HepG2 (cell line): ENCODE results near the gene CAMKMT. TPM values are rescaled to one million over a fixed set of nuclear protein-coding genes. Genes with fewer than 3 reads are reported as not detected.

Experiments
- ATAC-seq: fragments of 200-7000 bp; cut with Tn5 transposase; 3 replicates; pipeline ENCODE4 v1.9.1; 2020; ENCODE audit warnings: mild to moderate bottlenecking, moderate library complexity
- BruUV-seq: library from RNA; stranded (reverse); fragments of 400-500 nt; replicated peaks from 2 replicates; lab custom pipeline; 2021; lab: Mats Ljungman, UMichigan
- CTCF ChIA-PET: fragments of 300-600 bp; formaldehyde crosslinking; extraction: SDS; loops from one replicate; lab custom pipeline; 2021; ENCODE audit warnings: low total read pairs, inconsistent platforms, low intra/inter-chr PET ratio; lab: Yijun Ruan, JAX
- POLR2A ChIA-PET: fragments of 350-600 bp; sonication (Branson Sonifier 250); formaldehyde crosslinking; loops from one replicate; lab custom pipeline; 2020; ENCODE audit warnings: antibody characterized with exemption, inconsistent platforms; lab: Yijun Ruan, JAX
- DNase-seq: peaks from one replicate; pipeline ENCODE4 v3.0.0-alpha.2; 2015; ENCODE audit warnings: low spot score
- FAIRE-seq: peaks from 3 replicates; lab custom pipeline; 2011; peaks lifted over from hg19 to GRCh38; lab: Jason Lieb, UNC
- H2AFZ ChIP-seq: one replicate; pipeline ENCODE4 v1.6.1; 2011; ENCODE audit warnings: low read length, inconsistent platforms
- H3K27ac ChIP-seq: fragments of 300-600 bp; 3 replicates; pipeline ENCODE4 v1.8.0; 2011; ENCODE audit warnings: mixed run types, mild to moderate bottlenecking, mixed read lengths, low read length, inconsistent platforms; ENCODE audit not compliant: insufficient read depth; ENCODE audit errors: extremely low read length
- H3K27me3 ChIP-seq, 2 experiments: fragments of 200-600 bp in 1 of 2; 2 replicates in 1 of 2; 3 replicates in 1 of 2; pipeline versions ENCODE4 v1.6.0 to v1.8.0; 2011; ENCODE audit warnings: low read length in 2 of 2, mild to moderate bottlenecking in 2 of 2, moderate library complexity in 2 of 2, inconsistent platforms in 1 of 2; ENCODE audit not compliant: insufficient read depth in 2 of 2, control insufficient read depth in 1 of 2
- H3K36me3 ChIP-seq, 2 experiments: fragments of 200-600 bp in 1 of 2; replicated peaks in 1 of 2; 2 replicates in 1 of 2; 3 replicates in 1 of 2; pipeline versions ENCODE4 v1.5.1 to v1.8.0; 2011; ENCODE audit warnings: low read length in 2 of 2, inconsistent platforms in 1 of 2; ENCODE audit not compliant: insufficient read depth in 2 of 2, control insufficient read depth in 1 of 2
- H3K4me1 ChIP-seq: 2 replicates; pipeline ENCODE4 v1.5.1; 2012; ENCODE audit warnings: low read length, inconsistent platforms; ENCODE audit not compliant: insufficient read depth
- H3K4me2 ChIP-seq: 2 replicates; pipeline ENCODE4 v1.6.0; 2011; ENCODE audit warnings: low read depth, low read length, inconsistent platforms
- H3K4me3 ChIP-seq, 3 experiments: fragments of 200-600 bp in 1 of 3; sonication (generic), shearing (Covaris generic) in 1 of 3; replicated peaks in 1 of 3; 2 replicates each; pipeline ENCODE4 v1.5.1; 2011 to 2016; ENCODE audit warnings: low read length in 3 of 3, inconsistent platforms in 2 of 3, low read depth in 2 of 3, mild to moderate bottlenecking in 2 of 3, control low read depth in 1 of 3, mixed read lengths in 1 of 3; ENCODE audit not compliant: insufficient read depth in 1 of 3
- H3K79me2 ChIP-seq: one replicate; pipeline ENCODE4 v1.6.1; 2011; ENCODE audit warnings: low read length, inconsistent platforms; ENCODE audit not compliant: insufficient read depth
- H3K9ac ChIP-seq: 2 replicates; pipeline ENCODE4 v1.6.0; 2011; ENCODE audit warnings: mild to moderate bottlenecking, low read depth, low read length, inconsistent platforms; ENCODE audit not compliant: insufficient read depth
- H3K9me3 ChIP-seq: 2 replicates; pipeline ENCODE4 v1.5.1; 2012; ENCODE audit warnings: mild to moderate bottlenecking, low read length
- H4K20me1 ChIP-seq: 2 replicates; pipeline ENCODE4 v1.6.0; 2011; ENCODE audit warnings: inconsistent platforms, mild to moderate bottlenecking, low read length, moderate library complexity; ENCODE audit not compliant: insufficient read depth
- ATM ChIP-seq: fragments of 450-650 bp; IDR thresholded peaks from 2 replicates; pipeline ENCODE4 v1.7.1; 2017; ENCODE audit warnings: mild to moderate bottlenecking, borderline replicate concordance
- CAMTA2 ChIP-seq: sonication (generic); formaldehyde crosslinking; IDR thresholded peaks from 2 replicates; pipeline ENCODE4 v1.4.0; 2020; ENCODE audit warnings: mild to moderate bottlenecking, missing genetic modification reagents, borderline replicate concordance
- GATA4 ChIP-seq: sonication (generic); IDR thresholded peaks from 2 replicates; pipeline ENCODE4 v1.6.1; 2016; ENCODE audit warnings: antibody characterized with exemption, low read depth, borderline replicate concordance
- MIER3 ChIP-seq: IDR thresholded peaks from 2 replicates; pipeline ENCODE4 v1.6.1; 2016; ENCODE audit warnings: missing compliant biosample characterization, borderline replicate concordance
- NFE2 ChIP-seq: sonication (generic); formaldehyde crosslinking; IDR thresholded peaks from 2 replicates; pipeline ENCODE4 v1.4.0; 2020; ENCODE audit warnings: missing genetic modification reagents
- NFKB2 ChIP-seq: sonication (generic); formaldehyde crosslinking; IDR thresholded peaks from 2 replicates; pipeline ENCODE4 v1.4.0; 2020; ENCODE audit warnings: missing genetic modification reagents, borderline replicate concordance
- PHF20 ChIP-seq: sonication (generic); formaldehyde crosslinking; IDR thresholded peaks from 2 replicates; pipeline ENCODE4 v1.5.0; 2020; ENCODE audit warnings: mild to moderate bottlenecking, missing genetic modification reagents
- PPARG ChIP-seq: conservative IDR thresholded peaks from 2 replicates; pipeline ENCODE4 v1.6.1; 2016; ENCODE audit warnings: missing biosample characterization, missing genetic modification reagents
- RBFOX2 ChIP-seq: fragments of 200-400 bp; formaldehyde crosslinking; IDR thresholded peaks from 2 replicates; pipeline ENCODE4 v1.6.1; 2017; ENCODE audit warnings: low read depth, mild to moderate bottlenecking, low read length
- SRSF4 ChIP-seq: fragments of 200-400 bp; formaldehyde crosslinking; IDR thresholded peaks from one replicate; pipeline ENCODE4 v1.6.1; 2018; ENCODE audit warnings: mild to moderate bottlenecking, low read depth, low read length, moderate library complexity; ENCODE audit not compliant: poor library complexity, severe bottlenecking
- TCF7L2 ChIP-seq: IDR thresholded peaks from 2 replicates; pipeline ENCODE4 v1.6.1; 2011; ENCODE audit warnings: mild to moderate bottlenecking, low read depth, low read length, moderate library complexity
- ZBTB49 ChIP-seq: sonication (generic); formaldehyde crosslinking; IDR thresholded peaks from 2 replicates; pipeline ENCODE4 v1.4.0; 2020; ENCODE audit warnings: missing genetic modification reagents, borderline replicate concordance
- ZBTB7A ChIP-seq: sonication (generic); formaldehyde crosslinking; IDR thresholded peaks from 2 replicates; pipeline ENCODE4 v1.8.0; 2022; ENCODE audit warnings: mild to moderate bottlenecking, missing genetic modification reagents
- ZNF205 ChIP-seq: IDR thresholded peaks from 2 replicates; pipeline ENCODE4 v1.6.1; 2018; ENCODE audit warnings: missing biosample characterization, missing genetic modification reagents
- ZNF337 ChIP-seq: sonication (generic); formaldehyde crosslinking; IDR thresholded peaks from 2 replicates; pipeline ENCODE4 v1.5.1; 2020; ENCODE audit warnings: missing genetic modification reagents, low read depth, mild to moderate bottlenecking, borderline replicate concordance
- ZNF557 ChIP-seq: sonication (generic); formaldehyde crosslinking; IDR thresholded peaks from 2 replicates; pipeline ENCODE4 v1.4.0; 2020; ENCODE audit warnings: missing genetic modification reagents
- ZNF768 ChIP-seq: sonication (generic); formaldehyde crosslinking; IDR thresholded peaks from 2 replicates; pipeline ENCODE4 v1.4.0; 2020; ENCODE audit warnings: missing genetic modification reagents
- ZNF841 ChIP-seq: sonication (generic); formaldehyde crosslinking; IDR thresholded peaks from 2 replicates; pipeline ENCODE4 v1.8.1; 2023; ENCODE audit warnings: missing genetic modification reagents, borderline replicate concordance
- WGBS: methylation state at CpG from one replicate; pipeline ENCODE4 v1.1.6; 2017; ENCODE audit warnings: low lambda C conversion rate; 5-methylcytosine and 5-hydroxymethylcytosine counted together
- in situ Hi-C: cut with HindIII; loops from 2 replicates; pipeline ENCODE4 v1.10.0; 2017; ENCODE audit warnings: low pct_unique_long_range_greater_than_20kb; ENCODE audit not compliant: extremely low pct_ligation_motif_present
- intact Hi-C: fragments of 100-400 bp; cut with micrococcal nuclease; formaldehyde crosslinking; loops from one replicate; pipeline ENCODE4 v1.10.0; 2022; ENCODE audit not compliant: unreplicated experiment
- polyA plus RNA-seq, 8 experiments: library from polyadenylated mRNA; depleted of rRNA in 3 of 8; stranded (reverse) in 7 of 8; unstranded in 1 of 8; fragments of >200 nt; fragmentation: Illumina TruSeq in 4 of 8; extraction: Trizol in 4 of 8; gene quantifications; 2 replicates each; pipeline versions ENCODE4 v1.2.1 to v1.2.3, GENCODE V29; 2011 to 2016; ENCODE audit warnings: low read depth in 4 of 8, missing spikeins in 1 of 8, mixed read lengths in 1 of 8; ENCODE audit not compliant: insufficient read depth in 1 of 8
- total RNA-seq, 5 experiments: library from RNA; depleted of rRNA; stranded (reverse); fragments of >200 nt; fragmentation: Illumina TruSeq; extraction: Trizol; gene quantifications; 2 replicates each; pipeline ENCODE4 v1.2.3, GENCODE V29; 2016; ENCODE audit warnings: low read depth in 1 of 5

CAMKMT gene
- total and polyA plus RNA-seq, 2 of the 13 experiments (the other 11 are each of a cell fraction or from before 2014, with no cell fraction given) = 6.9 to 20.8 TPM

DNA sequence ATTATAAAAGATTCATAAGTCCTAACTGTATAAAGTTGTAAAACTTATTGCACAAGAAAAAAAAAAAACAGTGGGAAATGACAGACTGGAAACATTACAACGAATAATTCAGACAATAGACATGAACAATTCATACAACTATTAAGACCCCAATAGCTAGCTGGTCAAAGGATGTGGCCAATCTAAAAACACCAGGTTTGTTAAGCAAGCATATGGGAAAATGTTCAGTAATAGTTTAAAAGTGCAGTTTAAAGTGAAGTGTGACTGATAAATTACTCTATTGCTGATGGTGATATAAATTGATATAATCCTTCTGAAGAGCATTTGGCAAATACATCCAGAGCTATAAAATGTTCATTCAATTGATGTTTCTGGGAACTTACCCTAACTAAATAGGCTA is 289.0 kb downstream of the CAMKMT start:
- in situ Hi-C loops = no loop called here
- Histone ChIP-seq H3K36me3 (no peaks in the 10 kb centered on the region), H3K4me3 (no peak overlapping the region), H3K9me3 (no peaks in the 10 kb centered on the region), H3K27ac (no peak overlapping the region), H3K9ac (no peak overlapping the region), H3K27me3 (no peaks in the 10 kb centered on the region), H3K4me2 (no peak overlapping the region), H3K4me1 (0 out of 2 replicates have a peak, but pooled peaks cover 6% of the 10 kb centered on the region), H3K79me2 (no peaks in the 10 kb centered on the region), H4K20me1 (no peaks in the 10 kb centered on the region), H2AFZ (no peak overlapping the region)
- FAIRE-seq (no peak), ATAC-seq (no peak), DNase-seq (no peak)
- WGBS = 50% methylated on average over 1 of the region's 1 CpG
- no TSS peak for BruUV-seq
- POLR2A ChIA-PET = no interaction called here
- TF ChIP-seq TCF7L2 (no peak), PHF20 (CRISPR knock-in tag) (no peak), ZNF841 (CRISPR knock-in tag) (no peak), PPARG (no peak), NFE2 (CRISPR knock-in tag) (no peak), ATM (no peak), NFKB2 (CRISPR knock-in tag) (no peak), CAMTA2 (no peak), ZNF205 (no peak), GATA4 (no peak), ZBTB49 (no peak), ZBTB7A (no peak), RBFOX2 (no peak), MIER3 (CRISPR knock-in tag) (no peak), SRSF4 (no peak), ZNF768 (CRISPR knock-in tag) (no peak), ZNF557 (CRISPR knock-in tag) (no peak), ZNF337 (CRISPR knock-in tag) (no peak)
- CTCF ChIA-PET = no interaction called here
- intact Hi-C loops = no loop called here
